ENCODE results near the gene MAP3K14.
"Not testable (repeated sequence)": the region's sequence is repeated elsewhere in the genome, so short reads cannot be mapped to it uniquely, and the experiment has no call there.

MAP3K14 gene

DNA sequence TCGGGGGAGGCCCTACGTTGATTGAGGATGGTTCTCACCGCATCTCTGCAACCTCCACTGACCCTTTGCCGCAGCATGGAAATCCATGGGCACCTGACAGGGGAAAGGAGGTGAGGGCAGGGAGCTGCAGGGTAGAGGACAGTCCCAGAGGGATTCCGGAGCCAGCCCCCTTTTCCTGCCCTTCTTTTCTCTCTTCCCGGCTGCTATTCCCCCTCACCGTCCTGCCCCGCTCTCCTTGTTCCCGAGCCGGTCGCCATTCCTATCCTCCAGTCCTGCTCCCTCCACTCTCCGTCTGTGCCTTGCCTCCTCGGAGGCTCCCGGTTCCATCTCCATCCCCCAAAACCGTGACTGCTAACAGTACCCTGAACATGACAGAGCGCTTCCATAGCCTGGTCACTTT is 59.7 kb downstream of the MAP3K14 start:
- DNase-seq: no peak
- Mint-ChIP-seq H3K27me3 (ENCODE audit: low read depth, poor library complexity) (peaks cover 33% of the 10 kb centered on the region), H3K4me3 (no peak overlapping the region), H3K36me3 (ENCODE audit: low read depth) (no peaks in the 10 kb centered on the region), H3K27ac (no peak overlapping the region), H3K4me1 (peaks cover 22% of the 10 kb centered on the region), H3K9me3 (no peaks in the 10 kb centered on the region)
- TF ChIP-seq, protein P1, sequence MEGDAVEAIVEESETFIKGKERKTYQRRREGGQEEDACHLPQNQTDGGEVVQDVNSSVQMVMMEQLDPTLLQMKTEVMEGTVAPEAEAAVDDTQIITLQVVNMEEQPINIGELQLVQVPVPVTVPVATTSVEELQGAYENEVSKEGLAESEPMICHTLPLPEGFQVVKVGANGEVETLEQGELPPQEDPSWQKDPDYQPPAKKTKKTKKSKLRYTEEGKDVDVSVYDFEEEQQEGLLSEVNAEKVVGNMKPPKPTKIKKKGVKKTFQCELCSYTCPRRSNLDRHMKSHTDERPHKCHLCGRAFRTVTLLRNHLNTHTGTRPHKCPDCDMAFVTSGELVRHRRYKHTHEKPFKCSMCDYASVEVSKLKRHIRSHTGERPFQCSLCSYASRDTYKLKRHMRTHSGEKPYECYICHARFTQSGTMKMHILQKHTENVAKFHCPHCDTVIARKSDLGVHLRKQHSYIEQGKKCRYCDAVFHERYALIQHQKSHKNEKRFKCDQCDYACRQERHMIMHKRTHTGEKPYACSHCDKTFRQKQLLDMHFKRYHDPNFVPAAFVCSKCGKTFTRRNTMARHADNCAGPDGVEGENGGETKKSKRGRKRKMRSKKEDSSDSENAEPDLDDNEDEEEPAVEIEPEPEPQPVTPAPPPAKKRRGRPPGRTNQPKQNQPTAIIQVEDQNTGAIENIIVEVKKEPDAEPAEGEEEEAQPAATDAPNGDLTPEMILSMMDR (IDR thresholded peaks at IDR 0.05): no peak

DNA sequence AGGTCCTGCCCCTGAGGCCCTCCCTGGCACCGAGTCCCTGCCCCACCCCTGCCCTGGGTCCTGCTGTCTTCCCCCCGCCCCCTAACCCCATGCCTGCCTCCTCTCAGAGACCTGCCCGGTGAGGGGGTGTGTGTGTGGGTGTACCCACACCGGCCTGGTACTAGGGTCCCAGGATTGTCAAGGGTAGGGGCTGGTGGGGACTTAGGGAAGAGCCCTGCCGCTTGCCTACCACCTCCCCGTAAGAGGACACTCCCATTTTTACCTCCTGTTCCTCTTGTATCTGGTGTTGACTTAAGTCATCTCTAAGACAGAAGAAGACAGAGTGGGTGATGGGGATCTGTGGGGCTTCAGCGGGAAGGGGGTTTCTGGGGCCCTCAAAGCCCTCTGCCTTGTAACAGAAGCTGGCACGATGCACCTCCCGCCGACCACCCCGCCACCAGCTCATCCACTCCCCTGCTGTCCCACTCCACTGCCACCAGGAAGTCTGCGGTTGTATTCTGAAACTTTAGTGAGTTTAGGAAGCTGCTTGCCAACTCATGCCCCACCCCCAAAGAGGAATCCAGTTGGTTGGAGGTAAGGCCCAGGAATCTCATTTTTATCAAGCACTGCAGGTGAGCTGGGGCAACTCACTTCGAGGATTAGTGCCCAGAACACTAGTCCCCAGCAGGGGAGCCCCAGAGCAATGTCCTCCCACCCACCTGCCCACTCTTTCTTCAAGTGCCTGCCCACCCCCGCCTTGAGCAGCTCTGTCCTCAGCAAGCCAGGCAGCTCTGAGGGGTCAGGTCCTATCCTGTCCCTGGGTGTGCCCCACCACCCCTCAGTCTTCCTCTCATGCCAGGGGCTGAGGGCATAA is 60.5 kb downstream of the MAP3K14 start:
- DNase-seq: no peak
- Mint-ChIP-seq H3K4me1 (peaks cover 22% of the 10 kb centered on the region), H3K9me3 (no peaks in the 10 kb centered on the region), H3K27ac (no peak overlapping the region), H3K4me3 (no peak overlapping the region), H3K27me3 (ENCODE audit: low read depth, poor library complexity) (peaks cover 32% of the 10 kb centered on the region), H3K36me3 (ENCODE audit: low read depth) (no peaks in the 10 kb centered on the region)
- TF ChIP-seq, protein P1 (IDR thresholded peaks at IDR 0.05): no peak

DNA sequence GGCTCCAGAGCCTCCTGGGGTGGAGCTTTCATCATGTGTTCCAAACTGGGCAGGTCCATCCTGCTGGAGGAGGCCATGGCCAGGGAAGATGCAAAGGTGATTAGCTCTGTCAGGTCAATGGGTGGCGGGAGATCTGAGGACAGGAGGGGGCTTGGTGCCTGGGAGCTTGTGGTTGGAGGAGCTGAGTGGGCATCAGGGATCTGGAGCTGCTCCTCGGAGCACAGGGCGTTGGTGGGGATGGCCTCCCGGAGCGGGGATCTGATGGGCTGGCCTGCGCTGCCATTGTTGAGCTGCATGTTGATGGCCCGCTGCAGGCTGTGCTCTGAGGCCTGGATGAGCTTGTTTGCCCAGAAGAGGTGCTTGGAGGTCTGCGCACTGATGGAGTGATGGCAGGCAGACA is 61.5 kb downstream of the MAP3K14 start:
- Mint-ChIP-seq H3K27me3 (ENCODE audit: low read depth, poor library complexity) (peaks cover 23% of the 10 kb centered on the region), H3K9me3 (no peaks in the 10 kb centered on the region), H3K36me3 (ENCODE audit: low read depth) (peaks cover under 1% of the 10 kb centered on the region), H3K4me3 (no peak overlapping the region), H3K27ac (no peak overlapping the region), H3K4me1 (peaks cover 22% of the 10 kb centered on the region)
- no peak for DNase-seq
- TF ChIP-seq, protein P1 (IDR thresholded peaks at IDR 0.05): no peak

DNA sequence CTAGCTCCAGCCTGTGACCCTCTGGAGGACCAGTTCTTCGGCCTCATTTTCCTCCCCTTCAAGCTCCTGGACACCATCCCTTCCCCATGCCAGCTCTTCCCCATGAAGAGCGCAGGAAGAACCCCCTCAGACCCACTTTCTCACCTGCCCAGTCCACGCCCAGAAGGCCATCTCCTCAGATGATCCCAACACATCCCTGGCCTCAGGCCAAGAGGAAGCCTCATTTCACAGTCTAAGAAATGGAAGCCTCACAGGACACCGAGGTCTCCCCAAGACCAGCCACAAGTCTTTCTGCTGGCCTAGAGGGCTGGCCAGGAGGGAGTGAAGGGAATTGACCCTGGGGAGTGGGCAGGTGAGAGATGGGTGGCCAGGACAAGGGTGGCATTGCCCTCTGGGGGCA is 62.9 kb downstream of the MAP3K14 start:
- peaks cover 7% of the 10 kb centered on the region for H3K36me3 Mint-ChIP-seq (ENCODE audit: low read depth)
- no peak overlapping the region for H3K4me3 Mint-ChIP-seq
- H3K4me1 Mint-ChIP-seq: peaks cover 22% of the 10 kb centered on the region
- H3K27me3 Mint-ChIP-seq (ENCODE audit: low read depth, poor library complexity): peaks cover 21% of the 10 kb centered on the region
- H3K27ac Mint-ChIP-seq: no peak overlapping the region
- TF ChIP-seq, protein P1 (IDR thresholded peaks at IDR 0.05): no peak
- no peaks in the 10 kb centered on the region for H3K9me3 Mint-ChIP-seq
- DNase-seq: no peak

DNA sequence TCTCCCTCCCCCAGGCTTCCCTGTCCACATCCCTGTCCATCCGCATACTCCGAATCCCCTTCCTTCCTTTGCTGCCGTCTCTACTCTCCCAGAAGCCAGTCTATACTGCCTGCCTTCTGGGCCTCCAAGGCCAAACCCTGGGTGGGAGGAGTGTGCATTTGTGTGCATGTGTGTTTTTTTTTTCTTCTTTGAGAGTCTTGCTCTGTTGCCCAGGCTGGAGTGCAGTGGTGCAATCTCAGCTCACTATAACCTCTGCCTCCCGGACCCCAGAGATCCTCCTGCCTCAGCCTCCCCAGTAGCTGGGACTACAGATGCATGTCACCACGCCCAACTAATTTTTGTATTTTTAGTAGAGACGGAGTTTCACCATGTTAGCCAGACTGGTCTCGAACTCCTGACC is 63.6 kb downstream of the MAP3K14 start:
- H3K4me3 Mint-ChIP-seq; H3K36me3 Mint-ChIP-seq (ENCODE audit: low read depth): not testable (repeated sequence)

GRCh38 chr17:45251931-45252330 is 64.9 kb downstream of the MAP3K14 start:
- no peak overlapping the region for H3K4me3 Mint-ChIP-seq
- DNase-seq: no peak
- H3K27me3 Mint-ChIP-seq (ENCODE audit: low read depth, poor library complexity): peaks cover 13% of the 10 kb centered on the region

More for the DNA sequence above, 63.6 kb downstream of the MAP3K14 start:
- not testable (repeated sequence) for H3K27ac Mint-ChIP-seq, DNase-seq, H3K9me3 Mint-ChIP-seq
- H3K4me1 Mint-ChIP-seq: peaks cover 21% of the 10 kb centered on the region
- H3K27me3 Mint-ChIP-seq (ENCODE audit: low read depth, poor library complexity): peaks cover 21% of the 10 kb centered on the region

More at GRCh38 chr17:45251931-45252330, 64.9 kb downstream of the MAP3K14 start:
- TF ChIP-seq, protein P1 (IDR thresholded peaks at IDR 0.05): no peak
- Mint-ChIP-seq H3K4me1 (peaks cover 9% of the 10 kb centered on the region), H3K27ac (no peak overlapping the region), H3K36me3 (ENCODE audit: low read depth) (peaks cover 7% of the 10 kb centered on the region), H3K9me3 (no peaks in the 10 kb centered on the region)
